Kidney epithelial cell (primary cell): ENCODE measurements around the gene CAMK2D. TPM values are rescaled to one million over a fixed set of nuclear protein-coding genes. Genes with fewer than 3 reads are reported as not detected.

Experiments
- DNase-seq: peaks from one replicate; pipeline ENCODE4 v3.0.0-alpha.2; 2010; ENCODE audit warnings: low read depth
- H3K27me3 ChIP-seq: 2 replicates; pipeline ENCODE4 v1.6.0; 2011; ENCODE audit warnings: low read length; ENCODE audit not compliant: control insufficient read depth, insufficient read depth
- H3K36me3 ChIP-seq: 2 replicates; pipeline ENCODE4 v1.5.1; 2011; ENCODE audit warnings: low read length; ENCODE audit not compliant: control insufficient read depth, insufficient read depth
- H3K4me3 ChIP-seq: 2 replicates; pipeline ENCODE4 v1.5.1; 2011; ENCODE audit warnings: low read depth, mild to moderate bottlenecking, control low read depth, low read length
- total RNA-seq: library from RNA; depleted of rRNA; stranded (reverse); fragments of >200 nt; gene quantifications from 2 replicates; pipeline ENCODE4 v1.2.3, GENCODE V29; 2015
- TF ChIP-seq, protein P1 (sequence below): IDR thresholded peaks from 2 replicates; pipeline ENCODE4 v1.5.1; 2011; ENCODE audit warnings: mild to moderate bottlenecking, moderate library complexity, low read length, control low read depth, inconsistent platforms; ENCODE audit not compliant: insufficient read depth, poor library complexity, severe bottlenecking

The CAMK2D gene
- total RNA-seq, 1 donor from 2014 or later, result 36.2 TPM

GRCh38 chr4:113701169-113701568, 60.4 kb downstream of the CAMK2D start:
- no peak for DNase-seq
- Histone ChIP-seq H3K27me3 (no peaks in the 10 kb centered on the region), H3K36me3 (no peaks in the 10 kb centered on the region), H3K4me3 (no peak overlapping the region)
- TF ChIP-seq, protein P1, sequence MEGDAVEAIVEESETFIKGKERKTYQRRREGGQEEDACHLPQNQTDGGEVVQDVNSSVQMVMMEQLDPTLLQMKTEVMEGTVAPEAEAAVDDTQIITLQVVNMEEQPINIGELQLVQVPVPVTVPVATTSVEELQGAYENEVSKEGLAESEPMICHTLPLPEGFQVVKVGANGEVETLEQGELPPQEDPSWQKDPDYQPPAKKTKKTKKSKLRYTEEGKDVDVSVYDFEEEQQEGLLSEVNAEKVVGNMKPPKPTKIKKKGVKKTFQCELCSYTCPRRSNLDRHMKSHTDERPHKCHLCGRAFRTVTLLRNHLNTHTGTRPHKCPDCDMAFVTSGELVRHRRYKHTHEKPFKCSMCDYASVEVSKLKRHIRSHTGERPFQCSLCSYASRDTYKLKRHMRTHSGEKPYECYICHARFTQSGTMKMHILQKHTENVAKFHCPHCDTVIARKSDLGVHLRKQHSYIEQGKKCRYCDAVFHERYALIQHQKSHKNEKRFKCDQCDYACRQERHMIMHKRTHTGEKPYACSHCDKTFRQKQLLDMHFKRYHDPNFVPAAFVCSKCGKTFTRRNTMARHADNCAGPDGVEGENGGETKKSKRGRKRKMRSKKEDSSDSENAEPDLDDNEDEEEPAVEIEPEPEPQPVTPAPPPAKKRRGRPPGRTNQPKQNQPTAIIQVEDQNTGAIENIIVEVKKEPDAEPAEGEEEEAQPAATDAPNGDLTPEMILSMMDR, result no peak

GRCh38 chr4:113700602-113701150, 60.9 kb downstream of the CAMK2D start:
- TF ChIP-seq, protein P1, result no peak

DNA sequence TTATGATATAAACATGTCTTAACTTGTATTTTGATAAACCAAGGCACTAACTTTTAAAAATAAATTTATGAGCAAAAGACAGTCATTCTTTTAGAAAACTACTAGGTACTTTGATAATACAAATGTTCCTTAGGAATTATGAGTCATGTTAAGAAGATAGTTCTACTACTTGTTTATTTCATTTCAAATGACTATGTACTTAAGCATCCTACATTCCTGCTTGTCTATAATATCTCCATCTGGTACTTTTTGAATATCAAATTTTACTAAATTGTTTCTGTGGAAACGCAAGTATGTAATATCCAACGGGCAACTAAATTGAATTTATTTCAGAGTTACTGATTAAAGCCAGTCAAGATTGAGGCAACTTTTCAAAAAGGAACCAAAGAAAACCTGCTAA, 61.8 kb downstream of the CAMK2D start:
- Histone ChIP-seq H3K4me3 (no peak overlapping the region), H3K36me3 (no peaks in the 10 kb centered on the region), H3K27me3 (no peaks in the 10 kb centered on the region)
- TF ChIP-seq, protein P1, result no peak
- DNase-seq, result no peak

More at GRCh38 chr4:113700602-113701150, 60.9 kb downstream of the CAMK2D start:
- no peaks in the 10 kb centered on the region for H3K27me3 ChIP-seq
- no peak overlapping the region for H3K4me3 ChIP-seq
- H3K36me3 ChIP-seq, result no peaks in the 10 kb centered on the region
- no peak for DNase-seq

DNA sequence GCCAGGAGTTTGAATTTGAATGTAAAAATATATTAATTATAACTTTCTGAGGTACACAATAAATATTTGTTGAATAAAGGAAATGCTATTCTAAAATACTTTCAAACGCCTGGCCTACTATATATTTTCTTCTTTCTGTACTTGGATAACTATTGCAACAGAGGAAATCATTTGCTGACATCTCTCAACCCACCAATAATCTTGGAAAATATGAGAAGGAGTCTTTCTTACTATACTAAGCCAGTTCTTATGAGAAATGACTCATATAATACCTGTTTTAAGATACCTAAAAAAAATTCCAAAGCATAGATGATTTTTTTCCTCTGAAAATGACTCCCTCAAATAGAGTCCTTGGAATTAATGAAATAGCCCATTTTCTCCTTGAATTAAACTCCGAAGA, 64.1 kb downstream of the CAMK2D start:
- Histone ChIP-seq H3K27me3 (no peaks in the 10 kb centered on the region), H3K36me3 (no peaks in the 10 kb centered on the region), H3K4me3 (no peak overlapping the region)
- TF ChIP-seq, protein P1, result no peak
- DNase-seq, result no peak

DNA sequence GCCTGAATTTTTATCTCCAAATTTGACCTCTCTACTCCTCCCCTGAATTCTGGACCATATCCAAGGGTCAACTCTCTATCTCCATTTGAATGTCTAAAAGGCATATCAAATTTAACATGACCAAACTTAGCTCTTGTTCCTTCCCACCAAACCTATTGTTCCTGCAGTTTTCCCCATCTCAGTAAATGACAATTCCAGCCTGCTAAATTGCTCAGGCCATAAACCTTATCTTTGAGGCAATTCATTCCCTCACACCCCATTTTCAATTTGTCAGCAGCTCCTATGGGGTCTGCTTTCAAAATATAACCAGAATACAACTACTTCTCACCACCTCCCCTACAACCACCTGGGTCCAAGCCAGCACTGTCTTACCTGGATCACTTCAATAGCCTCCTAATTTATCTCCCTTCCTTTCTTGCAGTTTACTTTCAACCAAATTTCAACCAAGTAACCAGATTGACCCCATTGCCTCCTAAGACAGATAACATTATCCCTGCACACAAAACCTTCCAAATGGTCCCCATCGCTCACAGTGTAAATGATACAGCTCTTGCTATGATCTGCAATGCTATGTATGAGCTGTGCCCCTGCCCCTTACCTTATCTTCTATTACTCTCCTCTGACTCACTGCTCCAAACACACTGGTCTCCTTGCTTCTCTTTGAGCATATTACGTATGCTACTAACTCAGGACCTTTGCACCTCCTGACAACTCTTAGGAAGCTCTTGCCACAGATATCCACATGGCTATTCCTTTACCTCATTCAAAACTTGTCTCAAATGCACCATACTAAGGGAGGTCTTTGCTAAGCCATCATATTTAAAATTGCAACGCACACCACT, 66.0 kb downstream of the CAMK2D start:
- TF ChIP-seq, protein P1, result no peak
- Histone ChIP-seq H3K27me3 (no peaks in the 10 kb centered on the region), H3K4me3 (no peak overlapping the region), H3K36me3 (no peaks in the 10 kb centered on the region)
- DNase-seq, result no peak
